Measurements from ENCODE around the gene TIMM10. TPM values are rescaled to one million over a fixed set of nuclear protein-coding genes. Genes with fewer than 3 reads are reported as not detected.

Gene TIMM10
- polyA plus RNA-seq, 1 donor from 2014 or later, result 63.6 TPM

DNA sequence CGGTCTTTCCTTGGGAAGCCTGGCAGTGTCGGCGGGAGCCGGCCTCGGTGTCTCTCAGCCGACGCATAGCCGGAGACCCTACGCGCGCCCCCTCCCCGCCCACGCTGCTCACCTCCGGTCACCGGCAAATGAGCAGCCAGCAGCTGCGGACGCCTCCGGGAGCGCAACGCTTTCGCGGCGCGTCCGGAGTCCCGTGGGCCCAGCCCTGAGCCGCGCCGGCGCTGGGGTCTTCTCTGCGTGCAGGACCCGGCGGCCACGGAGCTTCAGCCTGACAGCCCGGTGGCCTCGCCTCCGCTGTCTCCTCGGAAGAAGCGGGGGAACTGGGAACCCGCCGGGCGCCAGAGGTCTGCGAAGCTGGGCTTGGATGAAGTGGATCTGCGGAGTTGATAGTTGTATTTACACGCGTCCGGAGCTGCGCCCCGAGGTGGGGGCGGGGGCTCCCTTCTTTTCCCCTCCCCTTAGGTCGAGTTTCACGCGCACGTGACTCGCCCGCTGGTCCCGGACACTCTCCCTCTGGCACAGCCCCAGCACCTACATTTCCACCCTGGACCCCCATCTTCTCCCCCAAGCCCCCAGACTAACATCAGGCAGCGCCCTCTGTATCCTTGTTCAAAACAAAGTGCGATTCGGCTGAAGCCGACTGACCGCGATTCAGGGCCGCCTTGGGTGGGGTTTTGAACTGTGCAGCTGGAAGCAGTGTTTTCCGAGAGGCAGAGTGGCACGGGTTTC is 15.1 kb downstream of the TIMM10 start, which contains the start of gene SLC43A1:
Gene SLC43A1, minus strand, starts transcription at position 371 of the 729 bp plus-strand sequence. CDS start 1,591 bp downstream, outside the sequence.
- Histone ChIP-seq H3K79me2 (replicated peaks; ENCODE audit: insufficient read depth, low read length) (no peaks in the 10 kb centered on the region), H3K4me3 (ENCODE audit: low read length) (peak within 1 kb of the TSS; percentile 77), H2AFZ (ENCODE audit: low read depth, low read length) (no peak within 1 kb of the TSS), H3K9ac (ENCODE audit: low read length) (peak within 1 kb of the TSS; percentile 30), H3K9me2 (ENCODE audit: insufficient read depth, low read length) (no peaks in the 10 kb centered on the region), H4K20me1 (ENCODE audit: insufficient read depth) (no peaks in the 10 kb centered on the region), H3K4me2 (ENCODE audit: low read length) (peak within 1 kb of the TSS; percentile 42), H3K36me3 (ENCODE audit: insufficient read depth, low read length) (no peaks in the 10 kb centered on the region), H3F3A (ENCODE audit: insufficient read depth, low read length, poor library complexity, severe bottlenecking) (no peaks in the 10 kb centered on the region), H3K27me3 (ENCODE audit: insufficient read depth, low read depth, low read length) (peaks cover 58% of the 10 kb centered on the region), H3K9me3 (ENCODE audit: low read length) (no peaks in the 10 kb centered on the region), H3K27ac (ENCODE audit: low read length) (no peak within 1 kb of the TSS)
- TF ChIP-seq SMC3 (conservative IDR thresholded peaks at IDR 0.05; ENCODE audit: poor library complexity) (peak; percentile 10), POLR2AphosphoS5 (IDR thresholded peaks at IDR 0.05) (no peak), EZH2 (IDR thresholded peaks at IDR 0.05; ENCODE audit: borderline replicate concordance, insufficient read depth, low read length, poor library complexity, severe bottlenecking) (peak; percentile 13), MXI1 (conservative IDR thresholded peaks at IDR 0.05; ENCODE audit: poor library complexity, severe bottlenecking) (no peak)
- TF ChIP-seq, protein P1, sequence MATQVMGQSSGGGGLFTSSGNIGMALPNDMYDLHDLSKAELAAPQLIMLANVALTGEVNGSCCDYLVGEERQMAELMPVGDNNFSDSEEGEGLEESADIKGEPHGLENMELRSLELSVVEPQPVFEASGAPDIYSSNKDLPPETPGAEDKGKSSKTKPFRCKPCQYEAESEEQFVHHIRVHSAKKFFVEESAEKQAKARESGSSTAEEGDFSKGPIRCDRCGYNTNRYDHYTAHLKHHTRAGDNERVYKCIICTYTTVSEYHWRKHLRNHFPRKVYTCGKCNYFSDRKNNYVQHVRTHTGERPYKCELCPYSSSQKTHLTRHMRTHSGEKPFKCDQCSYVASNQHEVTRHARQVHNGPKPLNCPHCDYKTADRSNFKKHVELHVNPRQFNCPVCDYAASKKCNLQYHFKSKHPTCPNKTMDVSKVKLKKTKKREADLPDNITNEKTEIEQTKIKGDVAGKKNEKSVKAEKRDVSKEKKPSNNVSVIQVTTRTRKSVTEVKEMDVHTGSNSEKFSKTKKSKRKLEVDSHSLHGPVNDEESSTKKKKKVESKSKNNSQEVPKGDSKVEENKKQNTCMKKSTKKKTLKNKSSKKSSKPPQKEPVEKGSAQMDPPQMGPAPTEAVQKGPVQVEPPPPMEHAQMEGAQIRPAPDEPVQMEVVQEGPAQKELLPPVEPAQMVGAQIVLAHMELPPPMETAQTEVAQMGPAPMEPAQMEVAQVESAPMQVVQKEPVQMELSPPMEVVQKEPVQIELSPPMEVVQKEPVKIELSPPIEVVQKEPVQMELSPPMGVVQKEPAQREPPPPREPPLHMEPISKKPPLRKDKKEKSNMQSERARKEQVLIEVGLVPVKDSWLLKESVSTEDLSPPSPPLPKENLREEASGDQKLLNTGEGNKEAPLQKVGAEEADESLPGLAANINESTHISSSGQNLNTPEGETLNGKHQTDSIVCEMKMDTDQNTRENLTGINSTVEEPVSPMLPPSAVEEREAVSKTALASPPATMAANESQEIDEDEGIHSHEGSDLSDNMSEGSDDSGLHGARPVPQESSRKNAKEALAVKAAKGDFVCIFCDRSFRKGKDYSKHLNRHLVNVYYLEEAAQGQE (IDR thresholded peaks at IDR 0.05; ENCODE audit: borderline replicate concordance), result no peak

GRCh38 chr11:57514538-57515331 is 15.8 kb downstream of the TIMM10 start:
- no peak overlapping the region for H2AFZ ChIP-seq (ENCODE audit: low read depth, low read length)
- H3K27ac ChIP-seq (ENCODE audit: low read length), result no peak overlapping the region
- peaks cover 58% of the 10 kb centered on the region for H3K27me3 ChIP-seq (ENCODE audit: insufficient read depth, low read depth, low read length)
- no peaks in the 10 kb centered on the region for H3K79me2 ChIP-seq (replicated peaks; ENCODE audit: insufficient read depth, low read length)
- no peaks in the 10 kb centered on the region for H3K9me3 ChIP-seq (ENCODE audit: low read length)
- peak overlapping the region; percentile 77 for H3K4me3 ChIP-seq (ENCODE audit: low read length)
- peak overlapping the region; percentile 42 for H3K4me2 ChIP-seq (ENCODE audit: low read length)
- no peak for TF ChIP-seq RAD21 (conservative IDR thresholded peaks at IDR 0.05)
- TF ChIP-seq EZH2 (IDR thresholded peaks at IDR 0.05; ENCODE audit: borderline replicate concordance, insufficient read depth, low read length, poor library complexity, severe bottlenecking), result peak; percentile 10
- TF ChIP-seq CTCF (IDR thresholded peaks at IDR 0.05; ENCODE audit: poor library complexity, severe bottlenecking), result no peak
- no peaks in the 10 kb centered on the region for H4K20me1 ChIP-seq (ENCODE audit: insufficient read depth)
- no peaks in the 10 kb centered on the region for H3F3A ChIP-seq (ENCODE audit: insufficient read depth, low read length, poor library complexity, severe bottlenecking)
- H3K36me3 ChIP-seq (ENCODE audit: insufficient read depth, low read length), result no peaks in the 10 kb centered on the region
- H3K9me2 ChIP-seq (ENCODE audit: insufficient read depth, low read length), result no peaks in the 10 kb centered on the region
- H3K9ac ChIP-seq (ENCODE audit: low read length), result peak overlapping the region; percentile 30
